Effector memory CD4-positive, alpha-beta T cell (primary cell): ENCODE data around the gene SPTBN2.

Experiments used
- DNase-seq, 3 donors: peaks; one replicate each; pipeline ENCODE4 v3.0.0-alpha.2; 2020
- H3K27ac ChIP-seq: 2 replicates; pipeline ENCODE4 v1.7.0; 2013; ENCODE audit warnings: mild to moderate bottlenecking, low read length, moderate library complexity; ENCODE audit not compliant: insufficient read depth, poor library complexity, severe bottlenecking
- H3K27me3 ChIP-seq: replicated peaks from 2 replicates; pipeline ENCODE4 v1.7.0; 2013; ENCODE audit warnings: mild to moderate bottlenecking, low read length; ENCODE audit not compliant: insufficient read depth, control insufficient read depth, poor library complexity, severe bottlenecking
- H3K36me3 ChIP-seq: 2 replicates; pipeline ENCODE4 v1.7.0; 2013; ENCODE audit warnings: mild to moderate bottlenecking, low read length, moderate library complexity; ENCODE audit not compliant: control insufficient read depth, insufficient read depth
- H3K4me1 ChIP-seq: 2 replicates; pipeline ENCODE4 v1.7.0; 2013; ENCODE audit warnings: low read length, mild to moderate bottlenecking; ENCODE audit not compliant: control insufficient read depth, insufficient read depth, poor library complexity, severe bottlenecking
- H3K4me3 ChIP-seq: 2 replicates; pipeline ENCODE4 v1.7.0; 2013; ENCODE audit warnings: low read length, low read depth, mild to moderate bottlenecking; ENCODE audit not compliant: insufficient read depth, poor library complexity, severe bottlenecking
- H3K9me3 ChIP-seq: 2 replicates; pipeline ENCODE4 v1.7.0; 2013; ENCODE audit warnings: mild to moderate bottlenecking, low read length, moderate library complexity; ENCODE audit not compliant: control insufficient read depth

SPTBN2 gene

DNA sequence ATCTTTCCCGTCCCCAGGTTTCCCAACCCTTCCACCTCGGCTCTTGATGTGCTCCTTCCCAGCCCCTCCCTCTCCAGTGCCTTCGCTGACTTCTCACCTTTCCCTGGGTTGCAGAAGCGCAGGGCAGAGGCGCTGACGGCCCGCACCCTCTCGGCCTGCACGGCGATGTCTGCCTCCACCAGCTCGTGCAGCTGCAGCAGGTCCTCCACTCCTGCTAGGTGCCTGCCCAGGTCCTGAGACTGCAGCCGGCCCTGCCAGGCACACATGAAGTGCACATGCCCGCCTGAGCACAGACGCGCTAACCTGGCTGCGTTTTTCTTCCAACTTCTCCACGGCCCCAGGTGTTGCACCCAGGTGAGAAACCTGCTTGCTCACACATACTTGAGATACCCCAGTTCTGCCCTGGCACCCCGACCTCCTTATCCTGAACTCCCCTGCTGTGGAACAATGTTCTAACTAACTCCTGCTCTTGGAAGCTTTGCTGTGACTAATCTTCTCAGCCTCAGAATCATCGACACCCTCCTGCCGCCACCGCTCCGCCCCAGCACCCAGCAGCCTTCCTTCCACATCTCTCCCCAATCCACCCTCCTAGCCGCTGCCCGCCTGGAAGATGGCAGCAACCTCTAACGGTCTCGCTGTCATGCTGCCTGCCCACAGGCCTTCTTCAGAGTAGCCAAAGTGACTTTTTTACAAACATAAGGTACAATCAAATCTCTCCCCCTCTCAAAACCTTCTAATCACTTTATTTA is 23.3 kb downstream of the SPTBN2 start:
- Histone ChIP-seq H3K36me3 (no peaks in the 10 kb centered on the region), H3K4me3 (no peak overlapping the region), H3K27me3 (no peaks in the 10 kb centered on the region), H3K27ac (no peak overlapping the region), H3K4me1 (no peaks in the 10 kb centered on the region), H3K9me3 (no peaks in the 10 kb centered on the region)
- DNase-seq = no peak

DNA sequence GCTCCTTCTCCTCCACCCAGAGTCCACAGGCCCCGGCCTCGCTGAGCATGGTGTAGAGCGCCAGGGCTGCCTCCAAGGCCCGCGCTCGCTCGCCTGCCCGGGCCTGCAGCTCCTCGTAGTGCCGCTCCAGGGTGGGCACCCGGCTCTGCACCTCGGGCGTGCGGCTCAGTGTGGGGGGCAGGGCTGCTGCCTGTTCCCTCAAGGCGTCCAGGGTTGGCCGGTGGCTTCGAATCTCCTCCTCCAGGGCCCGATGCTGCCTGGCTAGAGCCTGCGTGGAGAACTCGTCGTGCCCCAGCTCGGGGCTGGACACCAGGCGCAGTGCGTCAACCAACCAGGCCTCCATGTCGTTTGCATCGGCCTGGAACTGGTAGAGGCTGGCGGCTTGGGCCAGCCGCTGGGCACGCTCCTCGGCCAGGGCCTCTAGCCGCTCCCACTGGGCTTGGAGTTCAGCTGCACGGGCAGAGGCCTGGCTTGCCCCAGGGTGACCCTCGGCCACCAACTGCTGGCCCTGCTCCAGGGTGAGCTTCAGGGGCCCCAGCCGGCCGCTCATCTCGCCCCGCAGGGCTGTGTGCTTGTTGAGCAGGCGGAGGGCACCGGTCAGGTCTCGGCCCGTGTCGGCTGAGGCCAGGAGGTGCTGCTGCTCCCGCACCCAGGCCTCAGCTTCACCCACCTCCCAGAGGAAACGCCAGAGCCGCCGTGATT is 24.2 kb downstream of the SPTBN2 start:
- no peak for DNase-seq
- Histone ChIP-seq H3K4me3 (no peak overlapping the region), H3K4me1 (no peaks in the 10 kb centered on the region), H3K27me3 (no peaks in the 10 kb centered on the region), H3K27ac (no peak overlapping the region), H3K9me3 (no peaks in the 10 kb centered on the region), H3K36me3 (no peaks in the 10 kb centered on the region)

DNA sequence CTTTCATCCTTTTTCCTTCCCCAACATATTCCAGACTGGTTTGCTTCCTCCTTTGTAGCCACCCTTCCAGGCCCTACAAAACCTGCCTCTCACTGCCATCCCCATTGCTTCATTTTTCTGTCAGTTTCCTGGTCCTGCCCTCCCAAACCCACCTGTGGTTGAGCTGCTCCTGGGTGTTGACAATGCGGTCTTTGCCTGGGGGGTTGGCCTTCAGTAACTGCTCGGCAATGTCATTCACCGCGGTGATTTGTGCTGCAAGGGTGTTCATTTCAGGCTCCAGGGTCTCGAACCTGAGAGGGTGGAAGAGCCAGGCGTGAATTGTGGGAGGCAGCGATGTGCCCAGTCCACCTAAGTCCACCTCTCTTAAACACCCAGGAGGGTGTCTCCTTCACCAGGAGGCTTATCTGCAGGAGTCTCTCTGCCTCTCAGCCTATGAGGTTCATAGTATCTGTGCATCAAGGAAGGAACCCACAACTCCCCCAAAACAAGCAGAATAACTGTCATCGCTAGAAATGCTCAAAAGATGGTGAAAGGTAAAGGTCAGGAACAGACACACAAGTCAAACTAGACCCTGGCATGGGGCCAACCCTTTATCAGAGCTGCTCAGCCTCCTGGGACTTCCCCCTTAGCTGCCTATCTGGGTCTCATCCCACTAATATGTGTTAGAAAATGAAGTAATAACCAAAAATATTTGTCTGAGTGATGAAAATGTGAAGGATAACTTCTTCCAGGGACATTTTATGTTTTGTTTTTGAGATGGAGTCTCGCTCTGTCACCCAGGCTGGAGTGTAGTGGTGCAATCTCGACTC is 27.4 kb downstream of the SPTBN2 start:
- no peaks in the 10 kb centered on the region for H3K36me3 ChIP-seq
- no peaks in the 10 kb centered on the region for H3K9me3 ChIP-seq
- H3K4me1 ChIP-seq = no peaks in the 10 kb centered on the region
- DNase-seq = no peak
- H3K4me3 ChIP-seq = no peak overlapping the region
- H3K27ac ChIP-seq = no peak overlapping the region
- H3K27me3 ChIP-seq = no peaks in the 10 kb centered on the region

DNA sequence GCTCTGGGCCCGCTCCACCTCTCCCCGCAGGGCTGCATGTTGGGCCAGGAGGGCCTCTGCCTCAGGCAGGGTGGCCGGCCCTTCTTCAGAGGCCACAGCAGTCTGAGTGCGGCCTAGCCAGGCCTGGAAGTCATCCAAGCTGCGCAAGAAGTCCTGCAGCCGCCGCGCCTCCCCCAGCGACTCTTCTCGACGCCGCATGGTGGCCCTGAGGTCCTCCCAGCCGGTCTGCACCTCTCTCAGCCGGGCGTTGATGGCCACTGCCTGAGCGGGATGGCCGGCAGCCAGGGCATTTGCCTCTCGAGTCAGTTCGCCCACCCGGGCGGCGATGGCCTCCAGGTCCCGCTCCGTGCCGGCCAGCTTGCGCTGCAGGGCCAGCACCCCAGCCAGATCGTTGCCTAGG is 28.3 kb downstream of the SPTBN2 start:
- no peaks in the 10 kb centered on the region for H3K27me3 ChIP-seq
- no peaks in the 10 kb centered on the region for H3K9me3 ChIP-seq
- H3K27ac ChIP-seq = no peak overlapping the region
- no peak for DNase-seq
- no peaks in the 10 kb centered on the region for H3K36me3 ChIP-seq
- no peaks in the 10 kb centered on the region for H3K4me1 ChIP-seq
- H3K4me3 ChIP-seq = no peak overlapping the region

DNA sequence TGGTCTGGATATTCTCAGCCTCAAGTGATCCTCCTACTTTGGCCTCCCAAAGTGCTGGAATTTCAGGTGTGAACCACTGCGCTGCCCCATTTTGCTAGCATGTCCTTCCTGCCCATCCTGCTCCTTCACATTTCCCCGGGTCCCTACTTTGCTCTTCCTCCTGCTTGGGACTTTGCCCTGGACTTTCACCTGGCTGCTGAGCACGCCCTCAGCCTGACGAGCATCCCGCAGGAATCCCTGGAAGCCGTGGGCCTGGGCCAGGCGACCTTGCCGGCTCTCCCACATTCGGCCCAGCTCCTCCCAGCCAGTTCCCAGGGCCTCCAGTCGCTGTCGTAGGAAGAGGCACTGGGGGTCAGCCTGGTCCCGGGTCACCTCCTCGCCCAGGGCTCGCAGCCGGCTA is 28.7 kb downstream of the SPTBN2 start:
- Histone ChIP-seq H3K9me3 (no peaks in the 10 kb centered on the region), H3K36me3 (no peaks in the 10 kb centered on the region), H3K4me3 (no peak overlapping the region), H3K27ac (no peak overlapping the region), H3K4me1 (no peaks in the 10 kb centered on the region), H3K27me3 (no peaks in the 10 kb centered on the region)
- no peak for DNase-seq

DNA sequence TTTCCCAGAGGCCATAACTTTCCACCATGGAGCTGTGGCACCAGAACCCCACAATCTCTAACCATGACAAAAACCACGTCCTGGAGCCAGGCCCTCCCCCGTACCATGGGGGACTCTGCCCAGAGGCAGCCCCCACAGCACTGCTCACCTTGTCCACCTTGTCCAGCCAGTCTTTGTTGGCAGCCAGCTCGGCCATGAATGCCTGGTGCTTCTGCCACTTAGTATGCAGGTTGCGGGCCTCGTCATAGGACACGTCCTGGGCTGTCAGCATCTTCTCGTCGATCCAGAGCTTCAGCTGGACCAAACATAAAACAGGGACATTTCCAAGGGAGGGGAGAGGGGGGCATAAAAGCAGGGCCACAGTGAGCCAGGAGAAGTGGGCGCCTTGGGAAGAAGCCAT is 30.5 kb downstream of the SPTBN2 start:
- Histone ChIP-seq H3K9me3 (no peaks in the 10 kb centered on the region), H3K27ac (no peak overlapping the region), H3K4me3 (no peak overlapping the region), H3K4me1 (no peaks in the 10 kb centered on the region), H3K27me3 (no peaks in the 10 kb centered on the region), H3K36me3 (no peaks in the 10 kb centered on the region)
- DNase-seq = no peak

DNA sequence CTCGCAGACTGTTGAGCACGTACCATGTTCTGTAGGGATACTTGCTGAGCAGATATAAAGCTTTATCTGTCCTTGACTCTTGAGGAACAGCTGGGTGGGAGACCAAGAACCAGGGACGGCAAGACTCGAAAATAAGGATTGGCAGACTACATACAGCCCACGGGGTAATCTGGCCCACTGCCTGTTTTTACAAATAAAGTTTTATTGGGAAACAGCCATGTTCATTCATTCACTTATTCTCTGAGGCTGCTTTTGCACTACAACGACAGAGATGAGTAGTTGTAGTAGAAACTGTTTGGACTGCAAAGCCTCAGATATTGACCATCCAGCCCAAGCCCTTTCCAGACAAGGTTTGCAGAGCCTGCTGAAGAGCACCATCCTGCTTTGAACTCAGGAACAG is 31.0 kb downstream of the SPTBN2 start:
- Histone ChIP-seq H3K4me1 (no peaks in the 10 kb centered on the region), H3K36me3 (no peaks in the 10 kb centered on the region)

DNA sequence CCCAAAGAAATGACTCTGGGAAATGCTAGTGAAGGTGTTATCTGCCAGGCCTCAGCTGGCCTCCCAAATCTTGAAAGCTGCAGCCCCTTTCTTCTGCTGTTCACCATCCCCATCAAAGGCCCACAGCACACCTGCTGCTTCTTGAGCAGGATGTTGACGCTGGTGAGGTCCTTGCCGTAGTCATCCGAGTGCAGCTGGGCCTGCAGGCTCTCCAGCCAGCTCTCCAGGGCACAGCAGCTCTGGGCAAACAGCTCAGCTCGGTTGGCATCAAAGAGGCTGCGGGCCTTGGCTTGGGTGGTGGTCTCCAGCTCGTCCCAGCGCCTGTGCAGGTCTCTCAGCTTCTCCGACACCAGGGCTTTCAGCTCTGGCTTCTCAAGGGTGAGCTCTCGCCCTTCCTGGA is 32.9 kb downstream of the SPTBN2 start:
- no peak for DNase-seq
- no peaks in the 10 kb centered on the region for H3K27me3 ChIP-seq
- no peak overlapping the region for H3K4me3 ChIP-seq
- H3K9me3 ChIP-seq = no peaks in the 10 kb centered on the region
- no peaks in the 10 kb centered on the region for H3K36me3 ChIP-seq
- H3K27ac ChIP-seq = no peak overlapping the region
- H3K4me1 ChIP-seq = no peaks in the 10 kb centered on the region

More for the DNA sequence above, 31.0 kb downstream of the SPTBN2 start:
- Histone ChIP-seq H3K27me3 (no peaks in the 10 kb centered on the region), H3K27ac (no peak overlapping the region), H3K9me3 (no peaks in the 10 kb centered on the region), H3K4me3 (no peak overlapping the region)
- no peak for DNase-seq

DNA sequence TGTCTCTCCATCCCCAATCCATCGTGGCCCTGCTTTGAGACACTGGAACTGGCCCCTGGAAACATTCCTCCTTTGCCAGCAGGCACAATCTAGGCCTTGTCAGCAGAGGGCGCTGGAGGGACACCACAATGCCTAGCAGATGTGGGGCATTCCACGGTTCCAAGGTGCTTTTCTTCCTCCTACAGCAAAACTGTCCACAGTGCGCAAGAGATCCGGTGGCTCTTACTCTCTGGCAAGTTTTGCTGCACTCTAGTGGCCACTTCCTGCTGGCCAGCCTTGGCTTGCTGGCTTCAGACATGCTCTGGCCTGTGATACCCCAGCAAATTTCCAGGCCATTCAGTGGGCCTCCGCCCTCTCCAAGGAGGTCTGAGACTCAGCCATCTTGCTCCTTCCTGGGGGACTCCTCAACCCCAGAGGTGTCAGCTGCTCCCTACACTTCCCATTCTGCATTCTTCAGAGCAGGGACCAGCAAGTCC is 34.2 kb downstream of the SPTBN2 start:
- Histone ChIP-seq H3K27me3 (no peaks in the 10 kb centered on the region), H3K36me3 (no peaks in the 10 kb centered on the region), H3K4me3 (no peak overlapping the region)

DNA sequence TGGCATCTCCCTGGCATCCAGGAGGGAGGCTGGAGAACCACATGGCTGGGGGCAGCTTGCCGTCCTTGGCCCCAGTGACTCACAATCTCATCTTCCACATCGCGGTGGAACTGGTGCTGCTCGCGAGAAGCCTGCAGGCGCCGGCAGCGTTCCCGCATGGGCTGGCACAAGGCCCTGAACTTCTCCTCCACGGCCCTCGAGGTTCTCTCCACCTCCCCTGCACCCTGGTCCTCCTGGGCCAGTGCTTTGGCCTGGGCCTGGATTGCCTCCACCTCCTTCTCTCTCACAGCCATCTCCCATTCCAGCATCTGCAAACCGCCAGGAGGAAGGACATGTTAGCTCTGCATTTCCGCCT is 35.0 kb downstream of the SPTBN2 start:
- Histone ChIP-seq H3K9me3 (no peaks in the 10 kb centered on the region), H3K4me3 (no peak overlapping the region), H3K27ac (no peak overlapping the region), H3K4me1 (no peaks in the 10 kb centered on the region), H3K36me3 (no peaks in the 10 kb centered on the region), H3K27me3 (no peaks in the 10 kb centered on the region)
- no peak for DNase-seq

More for the DNA sequence above, 34.2 kb downstream of the SPTBN2 start:
- H3K4me1 ChIP-seq = no peaks in the 10 kb centered on the region
- peak; percentile 64 to 77 (median 70) for DNase-seq
- H3K9me3 ChIP-seq = no peaks in the 10 kb centered on the region
- H3K27ac ChIP-seq = no peak overlapping the region
